Epithelial cell of prostate (primary cell): ENCODE measurements around the gene LAMA4.

Experiments
- DNase-seq: peaks from one replicate; pipeline ENCODE4 v3.0.0-alpha.2; 2011; ENCODE audit warnings: low read depth, low spot score
- H3K27ac ChIP-seq: fragments of 450-650 bp; 2 replicates; pipeline ENCODE4 v1.5.1; 2017; ENCODE audit warnings: mild to moderate bottlenecking

The LAMA4 gene

DNA sequence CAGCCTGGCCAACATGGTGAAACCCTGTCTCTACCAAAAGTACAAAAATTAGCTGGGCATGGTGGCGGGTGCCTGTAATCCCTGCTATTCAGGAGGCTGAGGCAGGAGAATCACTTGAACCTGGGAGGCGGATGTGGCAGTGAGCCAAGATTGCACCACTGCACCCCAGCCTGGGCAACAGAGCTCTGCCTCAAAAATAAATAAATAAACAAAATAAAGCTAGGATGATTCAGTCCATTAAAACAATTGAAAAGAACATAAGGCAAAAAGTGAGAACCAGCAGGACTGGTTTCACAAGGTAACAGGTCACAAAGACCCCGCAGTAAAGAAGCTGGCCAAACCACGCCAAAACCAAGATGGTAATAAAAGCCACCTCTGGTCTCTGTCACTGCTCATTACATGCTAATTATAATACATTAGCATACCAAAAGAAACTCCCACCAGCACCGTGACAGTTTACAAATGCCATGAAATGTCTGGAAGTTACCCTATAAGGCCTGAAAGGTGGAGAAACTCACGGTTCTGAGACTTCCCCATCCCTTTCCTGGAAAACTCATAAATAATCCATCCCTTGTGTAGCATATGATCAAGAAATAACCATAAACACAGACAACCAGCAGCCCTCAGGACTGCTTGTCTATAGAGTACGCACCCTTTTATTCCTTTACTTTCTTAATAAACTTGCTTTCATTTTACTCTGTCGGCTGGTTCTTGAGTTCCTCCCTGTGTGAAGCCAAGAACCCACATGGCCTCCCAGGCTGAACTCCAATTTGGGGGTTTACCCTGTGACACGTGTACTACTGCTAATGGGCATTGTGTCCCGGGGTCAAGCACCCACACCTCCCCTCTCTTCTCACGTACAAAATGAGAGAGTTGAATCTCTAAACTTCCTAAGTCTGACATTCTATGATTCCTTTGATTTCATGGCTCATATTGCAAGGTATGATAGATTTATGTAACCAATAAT lies 10.2 kb downstream of the LAMA4 start:
- no peak for DNase-seq
- H3K27ac ChIP-seq = no peak overlapping the region

- no peak overlapping the region for H3K27ac ChIP-seq
- no peak for DNase-seq
Observed at GRCh38 chr6:112241820-112242429, 12.4 kb downstream of the LAMA4 start.

DNA sequence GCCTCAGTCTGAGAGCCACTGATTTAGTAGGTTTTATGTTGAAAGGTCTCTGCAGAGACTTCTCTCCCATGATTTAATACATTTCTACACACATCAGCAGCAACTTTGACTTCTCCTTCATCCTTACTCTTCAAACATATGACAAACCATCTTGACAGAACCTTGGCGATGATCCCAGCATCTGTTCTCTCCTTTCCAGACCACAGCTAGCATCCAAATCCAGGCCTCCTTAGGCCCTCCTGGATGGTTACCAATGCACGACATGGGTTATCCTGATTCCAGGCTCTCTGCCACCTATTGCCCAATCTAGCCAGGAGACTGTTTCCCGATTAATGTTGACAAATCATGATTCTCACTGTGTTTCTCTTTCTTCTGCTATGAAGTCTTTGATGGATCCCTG lies 16.8 kb downstream of the LAMA4 start:
- no peak overlapping the region for H3K27ac ChIP-seq
- no peak for DNase-seq

DNA sequence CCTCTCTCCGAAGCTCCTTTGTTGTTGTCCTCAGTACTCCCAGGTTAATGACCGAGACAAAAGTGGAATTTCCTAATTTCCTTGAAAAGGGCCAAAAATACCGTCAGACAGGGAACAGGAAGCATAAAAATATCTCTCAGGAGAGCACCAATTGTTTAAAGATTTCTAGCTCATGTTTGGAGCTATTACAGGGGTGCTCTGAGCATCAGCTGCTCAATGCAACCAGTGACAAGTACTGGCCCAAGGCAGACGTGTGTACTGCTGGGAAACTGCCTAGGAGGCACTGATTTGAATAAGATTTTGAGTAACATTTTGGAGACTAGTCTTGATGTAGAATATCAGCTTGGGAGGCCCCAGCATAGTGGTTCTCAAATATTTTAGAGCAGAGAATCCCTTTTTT lies 17.3 kb downstream of the LAMA4 start:
- H3K27ac ChIP-seq = no peak overlapping the region
- no peak for DNase-seq

DNA sequence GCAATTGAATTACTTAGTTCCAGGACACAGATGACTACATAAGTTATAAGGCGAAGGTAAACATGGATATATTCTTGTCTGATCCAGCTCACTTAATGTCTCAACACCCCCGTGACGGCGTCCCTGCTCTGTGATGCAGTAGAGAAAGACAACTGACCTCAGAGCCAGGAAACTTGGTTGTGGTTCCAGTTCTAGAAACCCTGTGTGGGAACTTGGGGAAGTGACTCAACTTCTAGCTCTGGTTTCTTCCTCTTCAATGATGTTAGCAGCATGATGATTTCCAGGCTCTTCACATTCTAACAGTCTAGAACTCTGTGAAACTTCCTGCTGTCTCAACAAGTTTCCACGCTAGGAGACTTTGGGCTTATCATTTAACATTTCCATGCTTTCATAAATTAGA lies 18.4 kb downstream of the LAMA4 start:
- DNase-seq = no peak
- H3K27ac ChIP-seq = no peak overlapping the region

- H3K27ac ChIP-seq = no peak overlapping the region
- no peak for DNase-seq
Observed at GRCh38 chr6:112234601-112235000, 19.8 kb downstream of the LAMA4 start.

GRCh38 chr6:112233847-112234246 lies 20.5 kb downstream of the LAMA4 start:
- no peak overlapping the region for H3K27ac ChIP-seq
- no peak for DNase-seq

- H3K27ac ChIP-seq = no peak overlapping the region
- DNase-seq = no peak
Observed at GRCh38 chr6:112232845-112233256, 21.5 kb downstream of the LAMA4 start.

GRCh38 chr6:112231594-112232060 lies 22.7 kb downstream of the LAMA4 start:
- DNase-seq = no peak
- no peak overlapping the region for H3K27ac ChIP-seq

DNA sequence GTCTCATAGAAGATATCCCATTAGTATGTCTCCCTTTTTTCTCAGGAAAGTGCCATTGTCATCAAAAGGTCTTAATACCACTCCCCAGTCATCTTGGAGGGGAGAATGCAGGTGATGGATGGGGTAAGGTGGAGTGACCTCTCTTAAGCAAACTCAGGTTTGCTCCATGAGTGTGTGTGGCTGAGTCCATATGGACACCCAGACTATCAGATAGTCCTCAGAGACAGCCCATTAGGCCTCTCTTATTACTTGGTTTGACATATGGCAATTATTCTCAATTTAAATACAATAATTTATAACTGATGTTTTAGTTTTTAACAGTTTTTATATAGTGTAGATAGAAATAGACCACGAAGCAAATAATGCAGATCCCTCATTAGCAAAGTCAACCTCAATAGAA lies 23.2 kb downstream of the LAMA4 start:
- H3K27ac ChIP-seq = no peak overlapping the region
- DNase-seq = no peak

DNA sequence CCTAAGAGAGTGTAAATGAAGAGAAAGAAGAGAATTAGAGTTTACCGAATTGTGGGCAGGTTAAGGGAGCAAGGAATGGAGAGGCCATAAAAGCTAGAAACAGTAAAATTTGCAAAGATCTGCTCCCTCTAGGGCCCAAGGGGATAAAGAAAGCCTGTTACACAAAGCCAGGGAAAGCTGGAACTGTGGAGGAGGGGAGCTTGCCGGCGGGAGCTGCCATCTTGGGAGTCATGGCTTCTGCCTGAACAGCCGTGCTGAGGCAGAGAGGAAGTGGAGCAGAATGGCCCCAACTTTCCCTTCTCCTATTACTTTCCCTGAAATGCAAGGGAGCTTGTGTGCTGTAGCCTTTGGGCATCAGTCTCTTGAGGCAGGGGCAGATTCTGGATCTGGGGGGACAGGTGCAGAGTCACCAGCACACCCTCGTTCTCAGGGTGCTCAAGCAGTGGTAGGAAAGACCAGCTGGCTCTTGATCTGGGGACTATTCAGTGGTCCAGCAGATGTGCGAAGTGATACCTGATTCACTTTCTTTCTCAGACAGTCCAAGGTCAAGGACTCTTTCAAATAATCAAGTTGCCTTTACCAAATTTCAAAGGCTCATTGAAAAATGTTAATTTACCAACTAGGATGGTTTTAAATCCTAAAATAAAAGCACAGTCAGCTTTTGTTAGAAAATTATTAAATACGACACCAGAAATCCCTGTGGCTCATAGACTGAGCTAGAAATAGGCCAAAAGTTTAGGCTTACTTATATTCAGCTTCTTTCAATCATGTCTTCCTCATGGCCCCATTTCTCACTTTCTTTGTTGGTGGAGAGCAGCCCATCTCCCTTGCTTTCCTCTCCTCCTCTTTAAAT lies 25.7 kb downstream of the LAMA4 start:
- H3K27ac ChIP-seq = no peak overlapping the region
- DNase-seq = no peak

DNA sequence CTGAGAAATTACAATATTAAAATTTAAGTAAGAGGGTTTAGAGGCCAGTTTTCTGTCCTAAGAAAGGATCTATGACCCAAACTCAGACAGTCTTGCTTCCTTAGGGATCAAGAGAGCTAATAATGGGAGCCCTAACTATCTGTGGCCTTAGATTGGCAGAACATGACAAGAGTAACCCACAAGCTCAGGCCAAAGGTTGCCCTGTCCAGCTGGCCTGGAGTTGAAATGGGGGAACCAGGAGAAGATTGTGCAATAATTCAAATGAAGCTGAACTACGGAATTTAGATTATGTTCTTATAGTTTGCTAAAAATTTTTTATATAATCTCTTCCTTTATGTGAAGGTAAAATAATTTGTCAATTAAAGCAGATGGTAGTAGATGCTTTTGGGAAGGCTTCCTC lies 26.4 kb downstream of the LAMA4 start:
- no peak for DNase-seq
- H3K27ac ChIP-seq = no peak overlapping the region

DNA sequence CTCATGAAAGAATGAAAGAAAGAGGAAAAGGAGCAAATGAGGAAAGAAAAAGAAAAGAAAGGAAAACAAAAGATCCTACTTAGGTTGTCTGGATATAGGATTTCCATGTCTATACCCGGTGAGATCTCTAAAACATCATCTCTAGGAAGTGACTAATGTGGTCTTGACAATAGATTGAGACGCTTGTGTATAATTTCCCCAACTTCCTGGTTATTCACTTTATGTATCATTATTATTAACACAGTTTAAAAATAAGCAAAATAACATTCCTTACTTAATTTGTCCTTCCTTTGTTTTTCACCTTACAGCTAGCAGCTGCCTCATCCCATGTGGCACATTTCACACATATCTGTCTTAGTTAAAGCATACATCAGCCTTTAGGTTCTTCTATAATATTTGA lies 27.0 kb downstream of the LAMA4 start:
- DNase-seq = no peak
- no peak overlapping the region for H3K27ac ChIP-seq

GRCh38 chr6:112225691-112226090 lies 28.7 kb downstream of the LAMA4 start:
- no peak overlapping the region for H3K27ac ChIP-seq
- DNase-seq = no peak

GRCh38 chr6:112224088-112224487 lies 30.3 kb downstream of the LAMA4 start:
- DNase-seq = no peak
- H3K27ac ChIP-seq = no peak overlapping the region

DNA sequence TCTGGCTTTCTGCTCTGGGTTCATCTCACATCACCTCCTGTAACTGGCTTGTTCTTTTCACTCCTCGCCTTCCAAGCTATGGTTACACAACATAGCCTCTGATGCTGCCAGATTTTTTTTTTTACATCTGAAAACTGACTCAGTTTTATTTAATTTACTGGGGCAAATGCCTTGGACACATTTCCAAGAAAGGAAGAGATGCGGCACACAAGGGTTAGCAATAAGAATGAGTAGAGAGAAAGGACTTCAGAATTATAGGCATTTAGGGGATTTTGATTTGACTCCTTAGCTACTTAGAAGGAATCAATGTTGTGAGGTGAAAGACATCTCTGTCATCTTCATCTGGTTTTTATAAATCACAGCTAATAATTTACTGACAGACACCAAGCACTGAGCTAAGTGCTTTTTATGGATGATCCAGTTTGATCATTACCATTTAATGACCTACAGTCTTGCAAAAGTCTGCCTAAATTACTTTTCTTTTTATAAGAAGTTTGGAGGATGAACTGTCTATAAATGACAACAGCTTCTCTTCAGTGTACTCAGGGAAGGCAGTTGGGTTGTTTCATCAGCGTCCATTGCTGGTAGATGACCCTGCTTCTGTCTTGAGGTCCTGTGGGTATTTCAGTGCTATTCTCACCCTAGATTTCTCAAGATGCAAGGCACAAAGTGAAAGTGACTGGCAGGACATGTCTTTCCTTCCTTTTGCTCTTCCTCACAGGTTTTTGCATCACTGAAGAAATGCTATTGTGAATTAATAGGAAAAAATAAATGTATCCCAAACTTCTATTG lies 31.1 kb downstream of the LAMA4 start:
- no peak overlapping the region for H3K27ac ChIP-seq
- DNase-seq = no peak

- no peak overlapping the region for H3K27ac ChIP-seq
- no peak for DNase-seq
Observed at GRCh38 chr6:112221981-112222852, 32.1 kb downstream of the LAMA4 start.

DNA sequence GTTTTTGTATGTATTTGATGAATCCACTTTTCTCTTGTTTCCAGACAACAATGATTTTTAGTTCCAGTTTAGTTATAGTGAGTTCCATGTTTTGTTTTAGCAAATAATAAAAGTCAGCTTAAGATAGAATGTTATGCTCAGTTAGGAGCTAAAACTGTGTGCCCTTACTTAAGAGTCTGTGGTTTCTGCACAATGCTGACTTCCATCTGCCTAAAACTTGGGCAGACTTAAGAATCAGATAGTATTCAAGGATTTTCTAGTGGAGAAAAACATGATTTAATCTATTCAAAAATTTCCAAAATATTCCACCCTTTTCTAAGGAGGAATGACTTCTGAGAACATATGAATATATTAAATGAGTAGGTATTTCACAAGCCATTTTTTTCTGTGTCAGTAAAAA lies 32.8 kb downstream of the LAMA4 start:
- DNase-seq = no peak
- H3K27ac ChIP-seq = no peak overlapping the region

- no peak overlapping the region for H3K27ac ChIP-seq
- no peak for DNase-seq
Observed at GRCh38 chr6:112218563-112218962, 35.8 kb downstream of the LAMA4 start.
